NCI-H1694 treated with DMSO at 0.1 percent for 48 hours (cell line): ENCODE results near the gene WWOX.

Experiments used
- DNase-seq: peaks from one replicate; lab custom pipeline; 2025; lab: John Stamatoyannopoulos, UW

WWOX gene

GRCh38 chr16:78953526-78953925 is 854.1 kb downstream of the WWOX start:
- no peak for DNase-seq

GRCh38 chr16:78955206-78955605 is 855.8 kb downstream of the WWOX start:
- DNase-seq, result no peak

GRCh38 chr16:78956859-78957258 is 857.4 kb downstream of the WWOX start:
- no peak for DNase-seq

GRCh38 chr16:78957317-78958100 is 858.1 kb downstream of the WWOX start:
- DNase-seq, result no peak

GRCh38 chr16:78961464-78961863 is 862.0 kb downstream of the WWOX start:
- no peak for DNase-seq

- DNase-seq, result no peak
Observed at GRCh38 chr16:78962457-78962929, 863.0 kb downstream of the WWOX start.

GRCh38 chr16:78967948-78968347 is 868.5 kb downstream of the WWOX start:
- no peak for DNase-seq

GRCh38 chr16:78969721-78970120 is 870.3 kb downstream of the WWOX start:
- DNase-seq, result no peak

- no peak for DNase-seq
Observed at GRCh38 chr16:78970650-78971049, 871.2 kb downstream of the WWOX start.

- DNase-seq, result no peak
Observed at GRCh38 chr16:78972006-78972405, 872.6 kb downstream of the WWOX start.

GRCh38 chr16:78972986-78973385 is 873.5 kb downstream of the WWOX start:
- peak; percentile 17 for DNase-seq

- no peak for DNase-seq
Observed at GRCh38 chr16:78976212-78976611, 876.8 kb downstream of the WWOX start.

GRCh38 chr16:78980825-78981224 is 881.4 kb downstream of the WWOX start:
- no peak for DNase-seq

- DNase-seq, result no peak
Observed at GRCh38 chr16:78982096-78982744, 882.8 kb downstream of the WWOX start.

- DNase-seq, result no peak
Observed at GRCh38 chr16:78984324-78984723, 884.9 kb downstream of the WWOX start.

GRCh38 chr16:78984887-78985464 is 885.5 kb downstream of the WWOX start:
- no peak for DNase-seq

- DNase-seq, result no peak
Observed at GRCh38 chr16:78985716-78986605, 886.5 kb downstream of the WWOX start.

- DNase-seq, result no peak
Observed at GRCh38 chr16:78987666-78988065, 888.2 kb downstream of the WWOX start.

GRCh38 chr16:78988361-78988969 is 889.0 kb downstream of the WWOX start:
- no peak for DNase-seq

GRCh38 chr16:78990309-78990701 is 890.9 kb downstream of the WWOX start:
- no peak for DNase-seq

GRCh38 chr16:78992001-78992400 is 892.5 kb downstream of the WWOX start:
- no peak for DNase-seq

GRCh38 chr16:78993346-78993745 is 893.9 kb downstream of the WWOX start:
- DNase-seq, result no peak
